Measurements from ENCODE around the gene GUCY1A1.

The GUCY1A1 gene

DNA sequence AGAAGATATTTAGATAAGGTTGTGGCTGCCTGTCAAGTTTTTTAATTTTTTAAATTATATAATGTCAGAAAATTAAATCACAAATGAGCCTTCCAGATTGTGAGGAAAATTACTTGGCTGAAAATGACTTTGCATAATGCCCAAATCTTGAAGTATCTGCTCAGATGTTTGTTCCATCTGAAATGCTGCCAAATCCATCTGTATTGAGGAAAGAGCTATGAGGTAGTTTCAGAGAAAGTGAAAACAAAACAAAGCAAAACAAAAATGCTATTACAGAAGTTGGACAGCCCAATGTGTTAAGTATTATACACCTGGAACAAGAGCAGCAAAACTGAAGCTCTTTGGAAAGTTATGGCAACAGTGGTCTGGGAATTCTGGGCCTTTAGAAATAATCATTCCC is 68.8 kb downstream of the GUCY1A1 start:
- TF ChIP-seq, protein P1, sequence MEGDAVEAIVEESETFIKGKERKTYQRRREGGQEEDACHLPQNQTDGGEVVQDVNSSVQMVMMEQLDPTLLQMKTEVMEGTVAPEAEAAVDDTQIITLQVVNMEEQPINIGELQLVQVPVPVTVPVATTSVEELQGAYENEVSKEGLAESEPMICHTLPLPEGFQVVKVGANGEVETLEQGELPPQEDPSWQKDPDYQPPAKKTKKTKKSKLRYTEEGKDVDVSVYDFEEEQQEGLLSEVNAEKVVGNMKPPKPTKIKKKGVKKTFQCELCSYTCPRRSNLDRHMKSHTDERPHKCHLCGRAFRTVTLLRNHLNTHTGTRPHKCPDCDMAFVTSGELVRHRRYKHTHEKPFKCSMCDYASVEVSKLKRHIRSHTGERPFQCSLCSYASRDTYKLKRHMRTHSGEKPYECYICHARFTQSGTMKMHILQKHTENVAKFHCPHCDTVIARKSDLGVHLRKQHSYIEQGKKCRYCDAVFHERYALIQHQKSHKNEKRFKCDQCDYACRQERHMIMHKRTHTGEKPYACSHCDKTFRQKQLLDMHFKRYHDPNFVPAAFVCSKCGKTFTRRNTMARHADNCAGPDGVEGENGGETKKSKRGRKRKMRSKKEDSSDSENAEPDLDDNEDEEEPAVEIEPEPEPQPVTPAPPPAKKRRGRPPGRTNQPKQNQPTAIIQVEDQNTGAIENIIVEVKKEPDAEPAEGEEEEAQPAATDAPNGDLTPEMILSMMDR (conservative IDR thresholded peaks at IDR 0.05; ENCODE audit: low read depth): no peak
- ChIA-PET CTCF (no interaction called here), POLR2A (ENCODE audit: low non-redundant PET) (no interaction called here)
- H3K27ac ChIP-seq: no peak overlapping the region
- DNase-seq (ENCODE audit: low spot score): no peak

DNA sequence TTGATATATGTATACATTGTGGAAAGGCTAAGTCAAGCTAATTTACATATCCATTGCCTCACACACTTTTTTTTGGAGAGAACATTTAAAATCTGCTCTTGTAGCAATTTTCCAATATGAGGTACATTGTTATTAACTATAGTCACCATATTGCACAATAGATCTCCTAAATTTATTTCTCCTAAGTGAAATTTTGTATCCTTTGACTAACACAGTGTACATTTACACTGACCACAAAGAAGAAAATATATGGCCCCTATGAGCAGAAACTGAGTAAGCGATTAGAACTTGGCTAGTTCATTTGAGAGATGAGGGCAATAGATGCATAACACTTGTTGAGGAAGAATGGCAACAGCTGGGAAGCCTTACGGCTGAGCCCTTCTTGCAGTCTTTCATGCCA is 71.9 kb downstream of the GUCY1A1 start:
- POLR2A ChIA-PET (ENCODE audit: low non-redundant PET): no interaction called here
- TF ChIP-seq, protein P1 (conservative IDR thresholded peaks at IDR 0.05; ENCODE audit: low read depth): no peak
- no peak for DNase-seq (ENCODE audit: low spot score)
- H3K27ac ChIP-seq: no peak overlapping the region
- CTCF ChIA-PET: no interaction called here

DNA sequence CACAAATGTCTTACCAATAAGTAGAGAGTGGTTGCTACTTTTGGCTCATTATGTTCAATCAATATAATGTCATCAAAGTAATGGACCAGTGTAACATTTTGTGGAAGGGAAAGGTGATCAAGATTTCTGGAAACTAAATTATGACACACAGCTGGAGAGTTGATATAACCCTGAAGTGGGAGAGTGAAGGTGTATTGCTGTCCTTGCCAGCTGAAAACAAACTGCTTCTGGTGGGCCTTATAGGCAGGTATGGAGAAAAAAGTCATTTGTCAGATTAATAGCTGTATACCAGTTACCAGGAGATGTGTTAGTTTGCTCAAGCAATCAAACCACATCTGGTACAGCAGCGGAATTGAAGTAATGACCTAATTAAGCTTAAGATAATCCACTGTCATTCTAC is 74.9 kb downstream of the GUCY1A1 start:
- no peak overlapping the region for H3K27ac ChIP-seq
- ChIA-PET CTCF (interaction anchor here (0.5 kb wide), 1 partner anchor 1009 kb away, joined by 3 read pairs; no protein-coding TSS in a partner anchor), POLR2A (ENCODE audit: low non-redundant PET) (no interaction called here)
- no peak for DNase-seq (ENCODE audit: low spot score)
- TF ChIP-seq, protein P1 (conservative IDR thresholded peaks at IDR 0.05; ENCODE audit: low read depth): no peak

DNA sequence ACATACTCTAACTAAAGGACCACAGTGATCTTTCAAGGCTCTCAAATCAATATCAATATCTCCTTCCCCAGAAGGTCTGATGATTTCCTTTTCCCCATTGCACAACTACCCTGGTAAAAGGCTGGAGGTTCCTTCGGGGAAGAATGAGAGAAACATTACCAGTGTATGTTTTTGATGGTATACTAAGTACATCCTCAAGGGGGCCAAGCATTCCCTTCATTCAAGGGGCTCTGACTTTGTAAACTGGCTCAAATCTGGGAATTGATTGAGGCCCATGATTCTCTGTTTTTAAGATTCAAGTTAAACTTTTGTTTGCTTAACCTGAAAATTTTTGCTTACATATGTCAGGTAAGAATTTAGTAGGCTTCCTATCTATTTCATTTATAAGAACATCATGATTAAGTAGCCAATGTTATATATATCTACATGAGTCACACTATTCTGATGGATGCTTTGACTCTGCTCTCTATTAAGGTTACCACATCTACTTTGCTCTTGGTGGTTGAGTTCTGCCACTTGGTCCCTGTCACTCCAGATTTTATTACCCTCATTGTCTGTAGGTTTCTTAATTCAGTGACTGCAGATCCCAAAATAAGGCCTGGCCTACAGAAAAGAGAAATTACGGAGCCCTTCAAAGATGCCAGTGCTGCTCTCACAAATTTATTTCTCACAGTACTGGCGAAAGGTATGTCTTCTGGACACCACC is 75.8 kb downstream of the GUCY1A1 start:
- TF ChIP-seq, protein P1 (conservative IDR thresholded peaks at IDR 0.05; ENCODE audit: low read depth): no peak
- ChIA-PET CTCF (no interaction called here), POLR2A (ENCODE audit: low non-redundant PET) (no interaction called here)
- DNase-seq (ENCODE audit: low spot score): no peak
- no peak overlapping the region for H3K27ac ChIP-seq

DNA sequence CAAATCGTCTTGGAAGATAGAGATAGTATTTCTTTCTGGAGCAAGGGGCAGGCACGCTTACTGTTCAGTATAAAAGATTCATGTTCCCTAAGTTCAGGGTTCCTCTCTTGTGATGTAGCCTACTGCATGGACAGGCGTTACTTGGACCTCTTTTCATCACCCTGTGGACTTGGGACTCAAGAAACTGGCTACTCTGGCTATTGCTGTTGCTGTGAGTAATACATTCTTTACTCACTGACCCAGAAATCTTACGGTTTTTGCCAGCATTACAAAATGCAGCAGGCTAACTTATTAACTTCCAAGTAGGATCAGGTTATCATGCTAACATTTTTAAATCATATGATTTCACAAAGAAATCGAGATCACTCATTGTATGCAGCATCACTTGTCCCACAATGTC is 79.3 kb downstream of the GUCY1A1 start:
- DNase-seq (ENCODE audit: low spot score): no peak
- ChIA-PET POLR2A (ENCODE audit: low non-redundant PET) (no interaction called here), CTCF (no interaction called here)
- TF ChIP-seq, protein P1 (conservative IDR thresholded peaks at IDR 0.05; ENCODE audit: low read depth): no peak
- no peak overlapping the region for H3K27ac ChIP-seq

DNA sequence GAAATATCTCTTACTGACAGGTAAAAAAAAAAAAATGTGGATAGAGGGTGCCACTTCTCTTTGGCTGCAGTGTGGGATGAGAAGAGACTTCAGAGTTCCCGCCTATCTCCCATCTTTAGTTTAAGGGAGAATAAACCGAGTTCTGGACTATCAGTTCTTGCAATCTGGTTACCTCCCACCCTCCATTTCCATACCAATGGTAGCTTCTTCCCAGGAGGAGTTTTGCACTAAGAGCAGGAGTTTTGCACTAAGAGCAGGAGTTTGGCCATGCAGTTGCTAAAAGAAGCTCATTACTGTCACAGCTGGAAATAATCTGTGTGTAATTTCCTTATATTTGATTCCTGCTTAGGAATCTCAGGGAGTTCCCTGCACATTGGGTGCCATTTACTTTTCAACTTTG is 81.4 kb downstream of the GUCY1A1 start:
- CTCF ChIA-PET: no interaction called here
- POLR2A ChIA-PET (ENCODE audit: low non-redundant PET): no interaction called here

More for the DNA sequence above, 81.4 kb downstream of the GUCY1A1 start:
- TF ChIP-seq, protein P1 (conservative IDR thresholded peaks at IDR 0.05; ENCODE audit: low read depth): no peak
- DNase-seq (ENCODE audit: low spot score): no peak
- H3K27ac ChIP-seq: no peak overlapping the region

Data from RWPE1 (cell line).